ENCODE data around the gene UBAC1.
"Not testable (repeated sequence)": the region's sequence is repeated elsewhere in the genome, so short reads cannot be mapped to it uniquely, and the experiment has no call there.

The UBAC1 gene

GRCh38 chr9:135946392-135946994 lies 14.7 kb downstream of the UBAC1 start:
- no peak for TF ChIP-seq JUND (IDR thresholded peaks at IDR 0.05; ENCODE audit: low read depth)
- in situ Hi-C loops (cut with HindIII; ENCODE audit: low pct_unique_long_range_greater_than_20kb, low sequenced_read_pairs) = no loop called here

GRCh38 chr9:135945969-135946368 lies 15.2 kb downstream of the UBAC1 start:
- in situ Hi-C loops (cut with HindIII; ENCODE audit: low pct_unique_long_range_greater_than_20kb, low sequenced_read_pairs) = no loop called here
- no peak for DNase-seq (ENCODE audit: low read depth in 1 of 2, low spot score in 1 of 2)
- no peak for TF ChIP-seq JUND (IDR thresholded peaks at IDR 0.05; ENCODE audit: low read depth)

More at GRCh38 chr9:135946392-135946994, 14.7 kb downstream of the UBAC1 start:
- no peak for DNase-seq (ENCODE audit: low read depth in 1 of 2, low spot score in 1 of 2)

GRCh38 chr9:135944444-135945252 lies 16.5 kb downstream of the UBAC1 start:
- TF ChIP-seq JUND (IDR thresholded peaks at IDR 0.05; ENCODE audit: low read depth) = no peak
- in situ Hi-C loops (cut with HindIII; ENCODE audit: low pct_unique_long_range_greater_than_20kb, low sequenced_read_pairs) = no loop called here
- no peak for DNase-seq (ENCODE audit: low read depth in 1 of 2, low spot score in 1 of 2)

- not testable (repeated sequence) for DNase-seq (ENCODE audit: low read depth in 1 of 2, low spot score in 1 of 2)
These were observed 17.6 kb downstream of the UBAC1 start for GRCh38 chr9:135943604-135944003.

GRCh38 chr9:135941288-135941995 lies 19.7 kb downstream of the UBAC1 start:
- DNase-seq (ENCODE audit: low read depth in 1 of 2, low spot score in 1 of 2) = no peak
- in situ Hi-C loops (cut with HindIII; ENCODE audit: low pct_unique_long_range_greater_than_20kb, low sequenced_read_pairs) = no loop called here
- no peak for TF ChIP-seq JUND (IDR thresholded peaks at IDR 0.05; ENCODE audit: low read depth)

More at GRCh38 chr9:135943604-135944003, 17.6 kb downstream of the UBAC1 start:
- in situ Hi-C loops (cut with HindIII; ENCODE audit: low pct_unique_long_range_greater_than_20kb, low sequenced_read_pairs) = not testable (repeated sequence)

GRCh38 chr9:135939351-135940265 lies 21.6 kb downstream of the UBAC1 start:
- TF ChIP-seq JUND (IDR thresholded peaks at IDR 0.05; ENCODE audit: low read depth) = no peak
- DNase-seq (ENCODE audit: low read depth in 1 of 2, low spot score in 1 of 2) = no peak

DNA sequence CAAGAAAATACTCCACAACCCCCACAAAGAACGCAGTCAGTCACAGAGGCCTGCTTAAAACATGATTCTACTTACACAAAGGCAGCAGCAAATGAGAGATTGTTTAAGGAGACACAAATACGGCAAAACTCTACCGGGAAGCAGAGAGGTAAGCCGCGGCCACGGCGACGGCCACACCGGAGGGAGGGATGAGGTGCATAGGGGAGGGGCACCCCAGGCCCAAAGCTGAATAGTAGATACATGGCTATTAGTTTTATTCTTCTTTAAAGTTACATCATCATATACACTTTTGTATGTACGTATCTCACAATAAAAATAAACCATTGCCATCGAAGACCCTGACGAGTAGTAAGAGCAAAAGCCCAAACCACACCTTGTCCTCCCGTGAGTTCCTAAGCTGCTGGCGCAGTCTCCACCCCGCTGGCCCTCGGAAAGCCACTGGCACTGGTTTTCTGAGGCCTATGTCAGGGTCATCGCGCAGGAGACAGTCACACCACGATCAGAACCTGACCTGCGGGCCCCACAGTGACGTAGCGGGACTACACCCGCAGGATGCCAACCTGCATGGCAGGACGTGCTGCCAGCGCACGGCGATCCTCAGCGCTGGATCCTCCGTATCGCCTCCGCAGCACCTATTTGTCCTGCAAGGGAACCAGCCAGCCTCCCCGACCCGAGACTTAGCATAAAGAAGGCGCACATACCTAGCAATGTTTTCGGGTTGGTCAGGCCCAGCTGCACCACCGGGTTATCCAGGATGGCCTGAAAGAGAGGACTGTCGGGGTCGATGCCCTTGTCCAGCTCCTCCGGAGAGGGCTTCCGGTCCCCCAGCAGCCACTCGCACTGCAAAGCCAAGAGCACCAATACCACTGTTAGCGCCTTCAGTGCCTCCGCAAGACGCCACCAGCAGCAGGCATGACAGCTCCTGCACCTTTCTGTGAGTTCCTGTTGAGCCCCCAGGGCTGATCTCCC lies 23.4 kb downstream of the UBAC1 start:
- DNase-seq (ENCODE audit: low read depth in 1 of 2, low spot score in 1 of 2) = no peak
- in situ Hi-C loops (cut with HindIII; ENCODE audit: low pct_unique_long_range_greater_than_20kb, low sequenced_read_pairs) = no loop called here
- TF ChIP-seq JUND (IDR thresholded peaks at IDR 0.05; ENCODE audit: low read depth) = no peak

More at GRCh38 chr9:135939351-135940265, 21.6 kb downstream of the UBAC1 start:
- in situ Hi-C loops (cut with HindIII; ENCODE audit: low pct_unique_long_range_greater_than_20kb, low sequenced_read_pairs) = no loop called here

- TF ChIP-seq JUND (IDR thresholded peaks at IDR 0.05; ENCODE audit: low read depth) = no peak
- DNase-seq (ENCODE audit: low read depth in 1 of 2, low spot score in 1 of 2) = no peak
- in situ Hi-C loops (cut with HindIII; ENCODE audit: low pct_unique_long_range_greater_than_20kb, low sequenced_read_pairs) = no loop called here
These were observed 28.1 kb downstream of the UBAC1 start for GRCh38 chr9:135933114-135933513.

GRCh38 chr9:135932656-135933055 lies 28.5 kb downstream of the UBAC1 start:
- in situ Hi-C loops (cut with HindIII; ENCODE audit: low pct_unique_long_range_greater_than_20kb, low sequenced_read_pairs) = no loop called here
- no peak for TF ChIP-seq JUND (IDR thresholded peaks at IDR 0.05; ENCODE audit: low read depth)
- DNase-seq (ENCODE audit: low read depth in 1 of 2, low spot score in 1 of 2) = no peak

GRCh38 chr9:135931349-135931820 lies 29.8 kb downstream of the UBAC1 start:
- DNase-seq (ENCODE audit: low read depth in 1 of 2, low spot score in 1 of 2) = no peak
- no peak for TF ChIP-seq JUND (IDR thresholded peaks at IDR 0.05; ENCODE audit: low read depth)
- in situ Hi-C loops (cut with HindIII; ENCODE audit: low pct_unique_long_range_greater_than_20kb, low sequenced_read_pairs) = no loop called here
